Endothelial cell of umbilical vein (primary cell): Measurements from ENCODE around the gene PKN3. TPM values are rescaled to one million over a fixed set of nuclear protein-coding genes. Genes with fewer than 3 reads are reported as not detected.

Experiments
- BruUV-seq: library from RNA; stranded (reverse); fragments of 400-500 nt; replicated peaks from 2 replicates; lab custom pipeline; 2021; lab: Mats Ljungman, UMichigan
- CTCF ChIA-PET: fragments of 300-600, 350-600 bp; sonication (Branson Sonifier 250); formaldehyde crosslinking; loops from one replicate; lab custom pipeline; 2021; ENCODE audit warnings: antibody characterized with exemption, inconsistent platforms; lab: Charles Lee
- POLR2A ChIA-PET: fragments of 300-600, 350-600 bp; sonication (Branson Sonifier 250); formaldehyde crosslinking; loops from one replicate; lab custom pipeline; 2021; ENCODE audit warnings: antibody characterized with exemption, inconsistent platforms; lab: Charles Lee
- DNase-seq: peaks from one replicate; pipeline ENCODE4 v3.0.0-alpha.2; 2011; ENCODE audit warnings: low read depth, low spot score
- FAIRE-seq: peaks from 2 replicates; lab custom pipeline; 2011; peaks lifted over from hg19 to GRCh38; lab: Jason Lieb, UNC
- H2AFZ ChIP-seq: 2 replicates; pipeline ENCODE4 v1.6.0; 2012; ENCODE audit warnings: low read depth, low read length, control low read depth, inconsistent platforms
- H3K27ac ChIP-seq: 2 replicates; pipeline ENCODE4 v1.5.1; 2011; ENCODE audit warnings: low read depth, mild to moderate bottlenecking, control low read depth, low read length, moderate library complexity; ENCODE audit not compliant: insufficient read depth
- H3K27me3 ChIP-seq, 2 experiments: 2 replicates each; pipeline versions ENCODE4 v1.6.0 to v1.6.1; 2011; ENCODE audit warnings: low read length in 2 of 2, mixed read lengths in 1 of 2; ENCODE audit not compliant: control insufficient read depth in 2 of 2, insufficient read depth in 2 of 2
- H3K36me3 ChIP-seq, 2 experiments: 2 replicates in 1 of 2; 3 replicates in 1 of 2; pipeline ENCODE4 v1.5.1; 2011; ENCODE audit warnings: low read length in 2 of 2, mild to moderate bottlenecking in 1 of 2, moderate library complexity in 1 of 2; ENCODE audit not compliant: control insufficient read depth in 2 of 2, insufficient read depth in 2 of 2; ENCODE audit errors: extremely low read depth in 1 of 2
- H3K4me1 ChIP-seq: 3 replicates; pipeline ENCODE4 v1.5.1; 2011; ENCODE audit warnings: mild to moderate bottlenecking, low read length; ENCODE audit not compliant: control insufficient read depth, insufficient read depth; ENCODE audit errors: extremely low read depth
- H3K4me2 ChIP-seq: 2 replicates; pipeline ENCODE4 v1.6.1; 2011; ENCODE audit warnings: low read length, control low read depth, mixed read lengths; ENCODE audit not compliant: insufficient read depth
- H3K4me3 ChIP-seq, 3 experiments: fragments of 200-600 bp in 1 of 3; sonication (generic), shearing (Covaris generic) in 1 of 3; replicated peaks in 1 of 3; 2 replicates each; pipeline ENCODE4 v1.5.1; 2011 to 2016; ENCODE audit warnings: control low read depth in 3 of 3, low read length in 3 of 3, mild to moderate bottlenecking in 2 of 3, inconsistent platforms in 1 of 3, low read depth in 1 of 3, moderate library complexity in 1 of 3; ENCODE audit not compliant: insufficient read depth in 1 of 3
- H3K79me2 ChIP-seq: 2 replicates; pipeline ENCODE4 v1.6.0; 2012; ENCODE audit warnings: low read length, inconsistent platforms; ENCODE audit not compliant: control insufficient read depth, insufficient read depth
- H3K9ac ChIP-seq: replicated peaks from 2 replicates; pipeline ENCODE3; 2011; ENCODE audit warnings: low read length, control low read depth; ENCODE audit not compliant: insufficient read depth; ENCODE audit errors: extremely low read depth
- H3K9me1 ChIP-seq: replicated peaks from 3 replicates; pipeline ENCODE4 v1.6.0; 2011; ENCODE audit warnings: mild to moderate bottlenecking, low read length; ENCODE audit not compliant: control insufficient read depth, insufficient read depth; ENCODE audit errors: extremely low read depth
- H3K9me3 ChIP-seq: replicated peaks from 2 replicates; pipeline ENCODE4 v1.5.1; 2012; ENCODE audit warnings: low read length, inconsistent platforms; ENCODE audit not compliant: control insufficient read depth, insufficient read depth
- H4K20me1 ChIP-seq: replicated peaks from 2 replicates; pipeline ENCODE3; 2011; ENCODE audit warnings: mild to moderate bottlenecking, low read length; ENCODE audit not compliant: control insufficient read depth, insufficient read depth; ENCODE audit errors: extremely low read depth
- CTCF ChIP-seq, 2 donors: IDR thresholded peaks; 1 replicate in 1 of 2; 2 replicates in 1 of 2; pipeline ENCODE4 v1.5.1; 2011; ENCODE audit warnings: low read length in 2 of 2, mild to moderate bottlenecking in 2 of 2, moderate library complexity in 2 of 2, control low read depth in 1 of 2, inconsistent platforms in 1 of 2, low read depth in 1 of 2; ENCODE audit not compliant: insufficient read depth in 1 of 2; ENCODE audit errors: extremely low read depth in 1 of 2
- EZH2 ChIP-seq: IDR thresholded peaks from 2 replicates; pipeline ENCODE4 v1.6.1; 2012; ENCODE audit warnings: borderline replicate concordance, low read depth, mild to moderate bottlenecking, moderate library complexity, low read length, inconsistent platforms; ENCODE audit not compliant: severe bottlenecking
- FOS ChIP-seq: IDR thresholded peaks from 2 replicates; pipeline ENCODE4 v1.6.1; 2011; ENCODE audit warnings: mild to moderate bottlenecking, low read length, moderate library complexity, borderline replicate concordance; ENCODE audit not compliant: insufficient read depth
- GATA2 ChIP-seq: IDR thresholded peaks from 2 replicates; pipeline ENCODE4 v1.7.0; 2011; ENCODE audit warnings: low read depth, mild to moderate bottlenecking, moderate library complexity, mixed read lengths, low read length; ENCODE audit not compliant: insufficient read length, insufficient read depth
- JUN ChIP-seq: IDR thresholded peaks from 2 replicates; pipeline ENCODE4 v1.6.1; 2011; ENCODE audit warnings: borderline replicate concordance, low read depth; ENCODE audit not compliant: insufficient read length, insufficient read depth
- MAX ChIP-seq: IDR thresholded peaks from 2 replicates; pipeline ENCODE4 v1.6.1; 2011; ENCODE audit not compliant: insufficient read depth, insufficient read length
- MYC ChIP-seq: IDR thresholded peaks from one replicate; pipeline ENCODE4 v1.6.1; 2011; ENCODE audit warnings: mild to moderate bottlenecking, low read depth, low read length
- POLR2A ChIP-seq: IDR thresholded peaks from 2 replicates; pipeline ENCODE4 v1.6.1; 2012; ENCODE audit warnings: low read depth, mild to moderate bottlenecking, control low read depth, low read length
- POLR2AphosphoS5 ChIP-seq: IDR thresholded peaks from 2 replicates; pipeline ENCODE4 v1.6.1; 2012; ENCODE audit warnings: low read depth, mild to moderate bottlenecking, control low read depth, low read length, moderate library complexity; ENCODE audit not compliant: insufficient read depth
- dilution Hi-C: fragments of 300-500 bp; cut with MboI; formaldehyde crosslinking; loops from one replicate; pipeline ENCODE4 v1.15.0; 2019; ENCODE audit warnings: low sequenced_read_pairs; ENCODE audit not compliant: extremely low pct_ligation_motif_present
- intact Hi-C: fragments of 100-400 bp; cut with micrococcal nuclease; formaldehyde crosslinking; loops from one replicate; pipeline ENCODE4 v1.10.0; 2022
- polyA plus RNA-seq, 4 experiments: library from polyadenylated mRNA; depleted of rRNA in 3 of 4; stranded (reverse) in 3 of 4; unstranded in 1 of 4; fragments of >200 nt; gene quantifications; 2 replicates each; pipeline versions ENCODE4 v1.2.1 to v1.2.3, GENCODE V29; 2011 to 2012; ENCODE audit warnings: missing spikeins in 1 of 4
- total RNA-seq: library from RNA; stranded (reverse); gene quantifications from 2 replicates; pipeline ENCODE4 v1.2.3, GENCODE V29; 2021

PKN3 gene
- total and polyA plus RNA-seq, 2 donors (not counting 3 experiments of a cell fraction or from before 2014, with no cell fraction given): 29.5 to 40.4 TPM

- H3K27ac ChIP-seq: no peak overlapping the region
- no peaks in the 10 kb centered on the region for H4K20me1 ChIP-seq
- H3K4me1 ChIP-seq: no peaks in the 10 kb centered on the region
- H3K9me3 ChIP-seq: no peaks in the 10 kb centered on the region
- CTCF ChIA-PET: interaction anchor here (1.5 kb wide), 1 partner anchor 10 kb away, joined by 5 read pairs; no protein-coding TSS in a partner anchor
- BruUV-seq: no TSS peak
- H3K36me3 ChIP-seq: peaks cover 0 to 5% of the 10 kb centered on the region in 2 experiments
- no peak for TF ChIP-seq POLR2AphosphoS5
- TF ChIP-seq MAX: no peak
- no peak for TF ChIP-seq FOS
- TF ChIP-seq POLR2A: no peak
- TF ChIP-seq MYC: no peak
- no peak for TF ChIP-seq CTCF (IDR thresholded peaks at IDR 0.05; ENCODE audit: extremely low read depth in 1 of 2, insufficient read depth in 1 of 2, low read depth in 1 of 2, low read length in 2 of 2)
- TF ChIP-seq JUN: no peak
- TF ChIP-seq GATA2: no peak
- no peak for TF ChIP-seq EZH2
- H3K9me1 ChIP-seq: no peaks in the 10 kb centered on the region
- FAIRE-seq: peak; percentile 15
- H3K27me3 ChIP-seq: no peaks in the 10 kb centered on the region
- H3K4me2 ChIP-seq: no peak overlapping the region
- no peak overlapping the region for H3K9ac ChIP-seq
- H3K79me2 ChIP-seq: no peaks in the 10 kb centered on the region
- POLR2A ChIA-PET: no interaction called here
- DNase-seq: no peak
- H3K4me3 ChIP-seq: no peak overlapping the region
- dilution Hi-C loops: no loop called here
- H2AFZ ChIP-seq: no peak overlapping the region
- intact Hi-C loops: no loop called here
These were observed 41.1 kb downstream of the PKN3 start for GRCh38 chr9:128743421-128743820.
